MM.1S (cell line): ENCODE results near the gene CCBE1.

Experiments
- DNase-seq: peaks from one replicate; pipeline ENCODE4 v3.0.0-alpha.2; 2015
- H2AFZ ChIP-seq: fragments of 300-600 bp; sonication (generic); 2 replicates; pipeline ENCODE4 v1.6.0; 2016; ENCODE audit warnings: antibody characterized with exemption, low read length
- H3F3A ChIP-seq: fragments of 300-600 bp; sonication (generic); 2 replicates; pipeline ENCODE4 v1.6.1; 2016; ENCODE audit warnings: mild to moderate bottlenecking, antibody characterized with exemption, low read length, moderate library complexity, mixed read lengths; ENCODE audit not compliant: insufficient read depth
- H3K27ac ChIP-seq: fragments of 300-600 bp; sonication (generic); 2 replicates; pipeline ENCODE4 v1.5.1; 2016; ENCODE audit warnings: mild to moderate bottlenecking, low read length
- H3K27me3 ChIP-seq: fragments of 300-600 bp; sonication (generic); replicated peaks from 2 replicates; pipeline ENCODE4 v1.6.0; 2016; ENCODE audit warnings: low read length; ENCODE audit not compliant: insufficient read depth
- H3K36me3 ChIP-seq: fragments of 300-600 bp; sonication (generic); replicated peaks from 2 replicates; pipeline ENCODE4 v1.6.1; 2016; ENCODE audit warnings: mild to moderate bottlenecking, low read length, mixed read lengths; ENCODE audit not compliant: insufficient read depth
- H3K4me1 ChIP-seq: fragments of 300-600 bp; sonication (generic); 2 replicates; pipeline ENCODE4 v1.6.1; 2016; ENCODE audit warnings: low read length, mixed read lengths
- H3K4me2 ChIP-seq: fragments of 300-600 bp; sonication (generic); 2 replicates; pipeline ENCODE4 v1.6.0; 2016; ENCODE audit warnings: low read depth, low read length
- H3K4me3 ChIP-seq: fragments of 300-600 bp; sonication (generic); 2 replicates; pipeline ENCODE4 v1.5.1; 2016; ENCODE audit warnings: low read length, mixed read lengths
- H3K79me2 ChIP-seq: fragments of 300-600 bp; sonication (generic); 2 replicates; pipeline ENCODE4 v1.6.1; 2016; ENCODE audit warnings: mixed run types, low read length, mixed read lengths
- H3K9ac ChIP-seq: fragments of 300-600 bp; sonication (generic); 2 replicates; pipeline ENCODE4 v1.6.1; 2016; ENCODE audit warnings: low read length, mixed read lengths
- H3K9me2 ChIP-seq: fragments of 300-600 bp; sonication (generic); replicated peaks from 2 replicates; pipeline ENCODE4 v1.6.1; 2016; ENCODE audit warnings: mild to moderate bottlenecking, low read length, mixed read lengths; ENCODE audit not compliant: insufficient read depth
- H3K9me3 ChIP-seq: fragments of 300-600 bp; sonication (generic); replicated peaks from 2 replicates; pipeline ENCODE4 v1.6.1; 2016; ENCODE audit warnings: mild to moderate bottlenecking, low read length, mixed read lengths; ENCODE audit not compliant: insufficient read depth
- H4K20me1 ChIP-seq: fragments of 300-600 bp; sonication (generic); 2 replicates; pipeline ENCODE4 v1.6.1; 2016; ENCODE audit warnings: mild to moderate bottlenecking, low read length, moderate library complexity, mixed read lengths; ENCODE audit not compliant: insufficient read depth
- CTCF ChIP-seq: fragments of 300-600 bp; sonication (generic); IDR thresholded peaks from 2 replicates; pipeline ENCODE4 v1.5.1; 2016; ENCODE audit warnings: antibody characterized with exemption, low read length, mixed read lengths
- EZH2 ChIP-seq: fragments of 300-600 bp; sonication (generic); optimal IDR thresholded peaks from 2 replicates; pipeline ENCODE3; 2017; ENCODE audit warnings: low read depth, mild to moderate bottlenecking, antibody characterized with exemption, low read length, mixed read lengths
- EZH2phosphoT487 ChIP-seq: fragments of 300-600 bp; sonication (generic); IDR thresholded peaks from 2 replicates; pipeline ENCODE4 v1.6.1; 2018; ENCODE audit warnings: antibody characterized with exemption, low read length

The CCBE1 gene

GRCh38 chr18:59612381-59612780, 84.8 kb downstream of the CCBE1 start:
- no peak overlapping the region for H3K4me2 ChIP-seq
- H3K27ac ChIP-seq, result no peak overlapping the region
- no peaks in the 10 kb centered on the region for H3K36me3 ChIP-seq
- no peak overlapping the region for H2AFZ ChIP-seq
- H3K27me3 ChIP-seq, result no peaks in the 10 kb centered on the region
- TF ChIP-seq CTCF (no peak), EZH2phosphoT487 (no peak), EZH2 (no peak)
- H3F3A ChIP-seq, result no peaks in the 10 kb centered on the region
- H4K20me1 ChIP-seq, result no peaks in the 10 kb centered on the region
- H3K9ac ChIP-seq, result no peak overlapping the region
- no peak overlapping the region for H3K4me3 ChIP-seq
- no peaks in the 10 kb centered on the region for H3K9me3 ChIP-seq
- H3K79me2 ChIP-seq, result no peaks in the 10 kb centered on the region
- H3K9me2 ChIP-seq, result no peaks in the 10 kb centered on the region
- no peaks in the 10 kb centered on the region for H3K4me1 ChIP-seq
- DNase-seq, result no peak

- H3K9me3 ChIP-seq, result no peaks in the 10 kb centered on the region
- no peak for DNase-seq
- no peaks in the 10 kb centered on the region for H3K9me2 ChIP-seq
- no peaks in the 10 kb centered on the region for H3K36me3 ChIP-seq
- H3K79me2 ChIP-seq, result no peaks in the 10 kb centered on the region
- no peak for TF ChIP-seq EZH2phosphoT487
- no peak for TF ChIP-seq EZH2
- no peak for TF ChIP-seq CTCF
- no peak overlapping the region for H3K9ac ChIP-seq
- no peak overlapping the region for H3K4me2 ChIP-seq
- H4K20me1 ChIP-seq, result no peaks in the 10 kb centered on the region
- no peak overlapping the region for H2AFZ ChIP-seq
- no peaks in the 10 kb centered on the region for H3K4me1 ChIP-seq
- no peak overlapping the region for H3K4me3 ChIP-seq
- no peaks in the 10 kb centered on the region for H3F3A ChIP-seq
- no peaks in the 10 kb centered on the region for H3K27me3 ChIP-seq
- no peak overlapping the region for H3K27ac ChIP-seq
These were observed 86.6 kb downstream of the CCBE1 start for GRCh38 chr18:59610546-59611140.

DNA sequence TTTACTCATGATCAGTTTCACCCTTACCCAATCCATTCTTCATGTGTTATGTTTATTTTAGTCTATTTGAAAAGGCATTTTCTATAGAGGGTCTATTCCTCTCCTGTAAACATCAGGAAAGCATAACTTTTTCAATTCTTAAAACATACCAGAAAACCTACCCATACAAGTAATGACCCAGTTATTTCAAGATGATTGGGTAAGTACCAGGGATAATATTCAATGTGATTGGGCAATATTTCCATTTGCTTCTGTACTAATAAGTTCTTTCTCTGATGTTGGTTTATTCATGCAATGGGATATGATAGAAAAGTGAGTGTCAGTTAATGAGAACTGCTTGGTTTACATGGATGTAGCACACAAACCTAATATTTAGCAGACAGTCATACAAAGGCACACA, 87.6 kb downstream of the CCBE1 start:
- Histone ChIP-seq H3K79me2 (no peaks in the 10 kb centered on the region), H3K9ac (no peak overlapping the region), H4K20me1 (no peaks in the 10 kb centered on the region), H3K27me3 (no peaks in the 10 kb centered on the region), H3K27ac (no peak overlapping the region), H2AFZ (no peak overlapping the region), H3K9me3 (no peaks in the 10 kb centered on the region), H3K4me2 (no peak overlapping the region), H3F3A (no peaks in the 10 kb centered on the region), H3K4me3 (no peak overlapping the region), H3K4me1 (no peaks in the 10 kb centered on the region), H3K36me3 (no peaks in the 10 kb centered on the region), H3K9me2 (no peaks in the 10 kb centered on the region)
- TF ChIP-seq EZH2, result no peak
- no peak for TF ChIP-seq EZH2phosphoT487
- TF ChIP-seq CTCF, result no peak
- no peak for DNase-seq
